ENCODE measurements around the gene CARM1.
"Not testable (repeated sequence)": the region's sequence is repeated elsewhere in the genome, so short reads cannot be mapped to it uniquely, and the experiment has no call there.

CARM1 gene

DNA sequence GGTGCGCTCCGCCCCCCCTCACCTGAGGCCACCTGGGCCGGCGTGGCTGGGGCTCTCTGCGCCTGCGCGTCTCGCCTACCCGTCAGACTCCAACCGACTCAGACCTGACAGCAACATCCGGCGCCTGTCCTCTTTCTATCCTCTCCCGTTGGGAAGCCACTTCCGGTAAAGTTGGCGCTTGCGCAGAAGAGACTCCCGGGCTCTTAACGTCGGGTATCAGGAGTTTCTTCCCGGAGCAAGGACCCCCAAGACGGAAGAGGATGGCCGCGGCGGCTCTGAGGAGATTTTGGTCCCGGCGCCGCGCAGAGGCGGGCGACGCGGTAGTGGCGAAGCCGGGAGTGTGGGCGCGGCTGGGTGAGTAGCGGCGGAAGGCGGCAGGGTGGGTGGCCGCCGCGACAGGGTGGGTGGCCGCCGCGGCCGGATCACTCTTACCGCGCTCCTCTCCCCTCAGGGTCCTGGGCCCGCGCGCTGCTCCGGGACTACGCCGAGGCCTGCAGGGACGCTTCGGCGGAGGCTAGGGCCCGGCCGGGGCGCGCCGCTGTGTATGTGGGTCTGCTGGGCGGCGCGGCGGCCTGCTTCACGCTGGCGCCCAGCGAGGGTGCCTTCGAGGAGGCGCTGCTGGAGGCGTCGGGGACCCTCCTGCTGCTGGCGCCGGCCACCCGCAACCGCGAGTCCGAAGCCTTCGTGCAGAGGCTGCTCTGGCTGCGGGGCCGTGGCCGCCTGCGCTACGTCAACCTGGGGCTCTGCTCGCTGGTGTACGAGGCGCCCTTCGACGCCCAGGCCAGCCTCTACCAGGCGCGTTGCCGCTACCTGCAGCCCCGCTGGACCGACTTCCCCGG lies 57.4 kb downstream of the CARM1 start, which contains the start of the genes TIMM29 and YIPF2:
Gene TIMM29 (plus strand): TSS at position 249 of the 839 bp plus-strand sequence. CDS start 12 bp downstream, at position 261.
Gene YIPF2 (minus strand): TSS at position 77 of the 839 bp plus-strand sequence. CDS start 229 bp downstream, outside the sequence.
- DNase-seq (ENCODE audit: low spot score), result peak; percentile 98
- TF ChIP-seq, protein P1, sequence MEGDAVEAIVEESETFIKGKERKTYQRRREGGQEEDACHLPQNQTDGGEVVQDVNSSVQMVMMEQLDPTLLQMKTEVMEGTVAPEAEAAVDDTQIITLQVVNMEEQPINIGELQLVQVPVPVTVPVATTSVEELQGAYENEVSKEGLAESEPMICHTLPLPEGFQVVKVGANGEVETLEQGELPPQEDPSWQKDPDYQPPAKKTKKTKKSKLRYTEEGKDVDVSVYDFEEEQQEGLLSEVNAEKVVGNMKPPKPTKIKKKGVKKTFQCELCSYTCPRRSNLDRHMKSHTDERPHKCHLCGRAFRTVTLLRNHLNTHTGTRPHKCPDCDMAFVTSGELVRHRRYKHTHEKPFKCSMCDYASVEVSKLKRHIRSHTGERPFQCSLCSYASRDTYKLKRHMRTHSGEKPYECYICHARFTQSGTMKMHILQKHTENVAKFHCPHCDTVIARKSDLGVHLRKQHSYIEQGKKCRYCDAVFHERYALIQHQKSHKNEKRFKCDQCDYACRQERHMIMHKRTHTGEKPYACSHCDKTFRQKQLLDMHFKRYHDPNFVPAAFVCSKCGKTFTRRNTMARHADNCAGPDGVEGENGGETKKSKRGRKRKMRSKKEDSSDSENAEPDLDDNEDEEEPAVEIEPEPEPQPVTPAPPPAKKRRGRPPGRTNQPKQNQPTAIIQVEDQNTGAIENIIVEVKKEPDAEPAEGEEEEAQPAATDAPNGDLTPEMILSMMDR (IDR thresholded peaks at IDR 0.05; ENCODE audit: extremely low read depth, missing control alignments), result no peak

DNA sequence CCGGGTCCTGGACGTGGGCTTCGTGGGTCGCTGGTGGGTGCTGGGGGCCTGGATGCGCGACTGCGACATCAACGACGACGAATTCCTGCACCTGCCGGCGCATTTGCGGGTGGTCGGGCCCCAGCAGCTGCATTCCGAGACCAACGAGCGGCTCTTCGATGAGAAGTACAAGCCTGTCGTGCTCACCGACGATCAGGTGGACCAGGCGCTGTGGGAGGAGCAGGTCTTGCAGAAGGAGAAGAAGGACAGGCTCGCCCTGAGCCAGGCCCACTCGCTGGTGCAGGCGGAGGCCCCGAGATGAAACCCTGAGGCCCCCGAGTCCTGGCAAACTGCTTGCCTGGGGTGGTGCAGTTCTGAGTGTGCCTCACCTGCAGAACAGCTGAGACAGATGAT lies 58.0 kb downstream of the CARM1 start:
- DNase-seq (ENCODE audit: low spot score), result no peak

DNA sequence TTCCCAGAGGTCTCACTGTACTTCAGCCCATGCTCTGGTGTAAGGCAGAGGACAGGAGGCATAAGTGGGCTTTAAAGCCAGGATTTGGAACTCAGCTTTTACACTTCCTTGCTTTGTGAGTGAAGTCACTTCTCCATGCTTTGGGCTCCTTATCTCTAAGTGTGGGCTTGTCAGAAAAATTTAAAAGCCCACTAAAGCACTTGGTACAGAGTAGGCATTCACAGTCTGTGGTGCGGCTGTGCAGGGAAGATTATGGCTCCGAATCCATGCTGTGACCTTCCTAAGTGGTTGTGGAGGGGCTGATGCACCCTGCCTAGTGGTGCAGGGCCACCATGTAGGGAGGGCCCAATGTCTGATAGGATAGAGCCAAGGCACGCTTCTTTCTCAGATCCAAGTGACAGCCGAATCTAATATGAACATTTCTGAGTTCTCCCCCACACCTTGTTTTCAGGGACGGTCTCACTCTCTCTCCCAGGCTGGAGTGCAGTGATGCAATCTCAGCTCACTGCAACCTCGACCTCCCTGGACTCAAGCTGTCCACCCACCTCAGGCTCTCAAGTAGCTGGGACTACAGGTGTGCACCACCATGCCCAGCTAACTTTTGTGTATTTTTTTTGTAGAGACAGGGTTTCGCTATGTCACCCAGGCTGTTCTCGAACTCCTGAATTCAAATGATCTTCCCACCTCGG lies 64.2 kb downstream of the CARM1 start:
- TF ChIP-seq, protein P1 (IDR thresholded peaks at IDR 0.05; ENCODE audit: extremely low read depth, missing control alignments), result no peak
- no peak for DNase-seq (ENCODE audit: low spot score)

More for the DNA sequence above, 58.0 kb downstream of the CARM1 start:
- TF ChIP-seq, protein P1 (IDR thresholded peaks at IDR 0.05; ENCODE audit: extremely low read depth, missing control alignments), result no peak

DNA sequence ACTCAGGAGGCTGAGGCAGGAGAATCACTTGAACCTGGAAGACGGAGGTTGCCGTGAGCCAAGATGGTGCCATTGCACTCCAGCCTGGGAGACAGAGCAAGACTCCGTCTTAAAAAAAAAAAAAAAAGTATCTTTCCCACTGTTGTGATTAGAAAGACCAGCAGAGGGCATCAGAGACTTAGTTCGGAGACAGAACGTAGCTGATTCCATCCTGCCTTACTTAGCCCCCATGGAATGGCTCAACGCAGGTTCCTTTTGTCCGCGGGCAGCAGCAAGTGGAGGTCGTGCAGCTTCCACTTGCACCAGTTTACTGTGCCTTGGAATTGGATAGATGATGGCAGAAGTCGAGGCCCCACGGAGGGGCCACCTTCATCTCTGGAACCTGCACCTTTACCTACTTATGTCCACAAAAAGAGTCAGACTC lies 65.3 kb downstream of the CARM1 start:
- peak; percentile 66 for DNase-seq (ENCODE audit: low spot score)
- TF ChIP-seq, protein P1 (IDR thresholded peaks at IDR 0.05; ENCODE audit: extremely low read depth, missing control alignments), result peak; percentile 34

DNA sequence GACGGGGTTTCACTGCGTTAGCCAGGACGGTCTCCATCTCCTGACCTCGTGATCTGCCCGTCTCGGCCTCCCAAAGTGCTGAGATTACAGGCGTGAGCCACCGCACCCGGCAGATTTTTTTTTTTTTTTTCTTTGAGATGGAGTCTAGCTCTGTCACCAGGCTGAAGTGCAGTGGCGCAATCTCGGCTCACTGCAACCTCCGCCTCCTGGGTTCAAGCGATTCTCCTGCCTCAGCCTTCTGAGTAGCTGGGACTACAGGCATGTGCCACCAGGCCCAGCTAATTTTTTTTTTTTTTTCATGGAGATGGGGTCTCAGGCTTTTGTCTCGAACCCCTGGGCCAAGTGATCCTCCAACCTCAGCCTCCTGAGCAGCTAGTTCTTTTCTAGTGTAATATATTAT lies 70.3 kb downstream of the CARM1 start:
- DNase-seq (ENCODE audit: low spot score), result not testable (repeated sequence)

DNA sequence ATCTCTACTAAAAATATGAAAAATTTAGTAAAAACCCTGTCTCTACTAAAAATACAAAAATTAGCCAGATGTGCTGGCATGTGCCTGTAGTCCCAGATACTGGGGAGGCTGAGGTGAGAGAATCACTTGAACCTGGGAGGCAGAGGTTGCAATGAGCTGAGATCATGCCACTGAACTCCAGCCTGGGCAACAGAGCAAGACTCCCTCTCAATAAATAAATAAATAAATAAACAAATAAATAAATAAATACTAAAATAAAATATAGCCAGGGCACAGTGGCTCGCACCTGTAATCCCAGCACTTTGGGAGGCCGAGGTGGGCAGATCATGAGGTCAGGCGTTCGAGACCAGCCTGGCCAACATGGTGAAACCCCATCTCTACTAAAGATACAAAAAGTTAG lies 72.1 kb downstream of the CARM1 start:
- not testable (repeated sequence) for DNase-seq (ENCODE audit: low spot score)

DNA sequence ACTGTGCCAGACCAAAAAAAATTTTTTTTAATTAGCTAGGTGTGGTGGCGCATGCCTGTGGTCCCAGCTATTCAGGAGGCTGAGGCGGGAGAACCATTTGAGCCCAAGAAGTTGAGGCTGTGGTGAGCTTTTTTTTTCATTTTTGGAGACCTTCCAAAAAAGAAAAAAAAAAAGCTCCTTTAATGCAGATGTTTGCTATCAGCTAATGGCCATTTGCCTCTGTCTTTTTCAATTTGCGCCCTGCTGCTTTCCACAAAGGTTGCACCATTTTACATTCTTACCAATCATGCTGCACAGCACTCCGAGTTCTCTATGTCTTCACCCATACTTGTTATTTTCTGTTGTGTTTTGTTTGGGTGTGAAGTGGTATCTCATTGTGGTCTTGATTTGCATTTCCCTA lies 73.9 kb downstream of the CARM1 start:
- DNase-seq (ENCODE audit: low spot score), result no peak
- TF ChIP-seq, protein P1 (IDR thresholded peaks at IDR 0.05; ENCODE audit: extremely low read depth, missing control alignments), result no peak

DNA sequence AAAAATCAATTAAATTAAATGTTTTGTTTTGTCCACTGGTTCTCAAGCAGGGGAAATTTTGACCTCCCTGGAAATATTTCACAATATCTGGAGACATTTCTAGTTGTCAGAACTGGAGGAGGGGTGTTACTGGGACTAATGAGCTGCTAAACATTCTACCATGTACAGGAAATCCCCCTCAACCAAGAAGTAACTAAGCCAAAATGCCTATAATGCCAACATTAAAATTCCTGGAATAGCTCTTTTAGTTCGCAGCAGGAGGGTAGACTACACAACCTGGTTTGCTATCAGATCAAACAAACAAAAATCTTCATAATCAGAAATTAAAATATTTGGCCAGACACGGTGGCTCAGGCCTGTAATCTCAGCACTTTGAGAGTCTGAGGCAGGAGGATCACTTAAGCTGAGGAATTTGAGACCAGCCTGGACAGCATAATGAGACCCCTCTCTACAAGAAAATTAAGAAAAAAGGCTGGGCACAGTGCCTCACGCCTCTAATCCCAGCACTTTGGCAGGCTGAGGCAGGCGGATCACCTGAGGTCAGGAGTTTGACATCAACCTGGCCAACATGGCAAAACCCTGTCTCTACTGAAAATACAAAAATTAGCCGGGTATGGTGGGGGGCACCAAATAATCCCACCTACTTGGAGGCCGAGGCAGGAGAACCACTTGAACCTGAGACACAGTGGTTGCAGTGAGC lies 75.8 kb downstream of the CARM1 start:
- DNase-seq (ENCODE audit: low spot score), result no peak
- TF ChIP-seq, protein P1 (IDR thresholded peaks at IDR 0.05; ENCODE audit: extremely low read depth, missing control alignments), result no peak
